Endothelial cell (in vitro differentiated cells): ENCODE measurements around the gene CSNK1G1. TPM values are rescaled to one million over a fixed set of nuclear protein-coding genes. Genes with fewer than 3 reads are reported as not detected.
"Not testable (repeated sequence)": the region's sequence is repeated elsewhere in the genome, so short reads cannot be mapped to it uniquely, and the experiment has no call there.

ENCODE experiments used
- DNase-seq: peaks from one replicate; pipeline ENCODE4 v3.0.0; 2021; ENCODE audit warnings: low spot score
- H3K27ac Mint-ChIP-seq: one replicate; pipeline ENCODE4 v1.8.0; 2021; ENCODE audit warnings: mixed read lengths, inconsistent platforms; ENCODE audit not compliant: unreplicated experiment
- H3K27me3 Mint-ChIP-seq: one replicate; pipeline ENCODE4 v1.8.0; 2021; ENCODE audit warnings: mild to moderate bottlenecking, moderate library complexity, mixed read lengths, inconsistent platforms; ENCODE audit not compliant: unreplicated experiment
- H3K36me3 Mint-ChIP-seq: one replicate; pipeline ENCODE4 v1.8.0; 2021; ENCODE audit warnings: mild to moderate bottlenecking, low read depth, mixed read lengths, inconsistent platforms; ENCODE audit not compliant: unreplicated experiment
- H3K4me1 Mint-ChIP-seq: one replicate; pipeline ENCODE4 v1.8.0; 2021; ENCODE audit warnings: mild to moderate bottlenecking, mixed read lengths, inconsistent platforms; ENCODE audit not compliant: unreplicated experiment
- H3K4me3 Mint-ChIP-seq: one replicate; pipeline ENCODE4 v1.8.0; 2021; ENCODE audit warnings: mild to moderate bottlenecking, mixed read lengths, inconsistent platforms; ENCODE audit not compliant: unreplicated experiment
- H3K9me3 Mint-ChIP-seq: one replicate; pipeline ENCODE4 v1.8.0; 2021; ENCODE audit warnings: mixed read lengths, inconsistent platforms; ENCODE audit not compliant: unreplicated experiment
- total RNA-seq: library from RNA; stranded (reverse); fragmentation: NEBNext Ultra II Directional; extraction: Animal tissue kit (Norgen Biotek cat#: 25700); gene quantifications from one replicate; pipeline ENCODE4 v1.2.1, GENCODE V29; 2021; ENCODE audit not compliant: unreplicated experiment
- TF ChIP-seq, protein P1 (sequence below): fragments of 200-600 bp; sonication (generic); IDR thresholded peaks from one replicate; pipeline ENCODE4 v1.5.0; 2021; ENCODE audit warnings: antibody characterized with exemption; ENCODE audit not compliant: unreplicated experiment

The CSNK1G1 gene
- total RNA-seq, 1 donor from 2014 or later = 22.9 TPM

DNA sequence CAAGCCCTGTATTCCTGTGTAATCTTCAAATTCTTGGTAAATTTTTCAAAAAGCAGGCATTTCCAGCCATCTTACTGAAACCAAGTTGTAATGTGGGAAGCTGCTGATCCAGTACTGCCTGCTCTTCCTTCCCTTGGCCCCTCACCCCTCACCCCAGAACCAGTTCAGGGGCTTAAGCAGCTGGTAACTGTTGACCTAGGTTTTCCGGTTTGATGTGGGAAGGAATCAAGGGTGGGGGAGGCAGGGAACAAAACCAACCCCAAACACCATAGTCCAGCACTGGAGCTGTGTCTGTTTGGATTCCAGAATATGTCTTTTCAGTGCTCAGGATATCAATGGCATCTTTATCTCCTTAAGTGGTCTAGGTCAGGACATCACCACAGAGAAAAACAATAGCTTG lies 233.5 kb downstream of the CSNK1G1 start:
- H3K27me3 Mint-ChIP-seq = peaks cover 2% of the 10 kb centered on the region
- H3K9me3 Mint-ChIP-seq = no peaks in the 10 kb centered on the region
- H3K27ac Mint-ChIP-seq = no peak overlapping the region
- H3K36me3 Mint-ChIP-seq = peaks cover 37% of the 10 kb centered on the region
- H3K4me3 Mint-ChIP-seq = no peak overlapping the region
- DNase-seq = no peak
- no peaks in the 10 kb centered on the region for H3K4me1 Mint-ChIP-seq
- TF ChIP-seq, protein P1, sequence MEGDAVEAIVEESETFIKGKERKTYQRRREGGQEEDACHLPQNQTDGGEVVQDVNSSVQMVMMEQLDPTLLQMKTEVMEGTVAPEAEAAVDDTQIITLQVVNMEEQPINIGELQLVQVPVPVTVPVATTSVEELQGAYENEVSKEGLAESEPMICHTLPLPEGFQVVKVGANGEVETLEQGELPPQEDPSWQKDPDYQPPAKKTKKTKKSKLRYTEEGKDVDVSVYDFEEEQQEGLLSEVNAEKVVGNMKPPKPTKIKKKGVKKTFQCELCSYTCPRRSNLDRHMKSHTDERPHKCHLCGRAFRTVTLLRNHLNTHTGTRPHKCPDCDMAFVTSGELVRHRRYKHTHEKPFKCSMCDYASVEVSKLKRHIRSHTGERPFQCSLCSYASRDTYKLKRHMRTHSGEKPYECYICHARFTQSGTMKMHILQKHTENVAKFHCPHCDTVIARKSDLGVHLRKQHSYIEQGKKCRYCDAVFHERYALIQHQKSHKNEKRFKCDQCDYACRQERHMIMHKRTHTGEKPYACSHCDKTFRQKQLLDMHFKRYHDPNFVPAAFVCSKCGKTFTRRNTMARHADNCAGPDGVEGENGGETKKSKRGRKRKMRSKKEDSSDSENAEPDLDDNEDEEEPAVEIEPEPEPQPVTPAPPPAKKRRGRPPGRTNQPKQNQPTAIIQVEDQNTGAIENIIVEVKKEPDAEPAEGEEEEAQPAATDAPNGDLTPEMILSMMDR = no peak

DNA sequence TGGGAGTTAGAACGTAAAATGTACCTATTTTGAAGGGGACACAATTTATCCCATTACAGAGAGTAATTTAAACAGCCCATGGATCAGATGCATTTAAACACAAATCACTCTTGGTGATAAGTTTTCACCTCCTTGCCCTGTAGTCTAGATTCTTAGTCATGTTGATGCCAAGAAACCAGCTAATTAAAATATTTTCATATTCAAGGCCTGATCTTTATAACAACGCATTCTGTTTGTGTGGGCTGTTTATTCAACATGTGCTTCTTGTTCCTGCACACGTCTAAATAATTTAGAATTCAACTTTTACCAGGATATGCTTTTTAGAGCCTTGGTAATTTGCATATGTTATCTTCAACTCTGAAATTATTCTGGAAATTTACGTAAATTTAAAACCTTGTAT lies 234.4 kb downstream of the CSNK1G1 start:
- H3K36me3 Mint-ChIP-seq = peaks cover 37% of the 10 kb centered on the region
- no peak for DNase-seq
- no peaks in the 10 kb centered on the region for H3K4me1 Mint-ChIP-seq
- peaks cover 2% of the 10 kb centered on the region for H3K27me3 Mint-ChIP-seq
- no peaks in the 10 kb centered on the region for H3K9me3 Mint-ChIP-seq
- TF ChIP-seq, protein P1 = no peak
- H3K4me3 Mint-ChIP-seq = no peak overlapping the region
- H3K27ac Mint-ChIP-seq = no peak overlapping the region

DNA sequence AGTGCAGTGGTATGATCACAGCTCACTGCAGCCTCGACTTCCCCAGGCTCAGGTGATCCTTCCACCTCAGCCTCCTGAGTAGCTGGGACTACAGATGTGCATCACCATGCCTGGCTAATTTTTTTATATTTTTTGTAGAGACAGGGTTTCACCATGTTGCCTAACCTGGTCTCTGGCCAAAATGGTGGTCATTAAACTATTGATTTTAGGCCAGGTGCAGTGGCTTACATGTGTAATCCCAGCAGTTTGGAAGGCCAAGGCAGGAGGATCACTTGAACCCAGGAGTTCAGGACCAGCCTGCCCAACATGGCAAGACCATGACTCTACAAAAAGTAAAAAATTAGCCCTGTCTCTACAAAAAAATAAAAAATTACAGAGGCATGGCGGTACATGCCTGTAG lies 235.7 kb downstream of the CSNK1G1 start:
- DNase-seq, H3K4me1 Mint-ChIP-seq, H3K9me3 Mint-ChIP-seq, H3K4me3 Mint-ChIP-seq, H3K27me3 Mint-ChIP-seq, H3K27ac Mint-ChIP-seq: not testable (repeated sequence)
- peaks cover 31% of the 10 kb centered on the region for H3K36me3 Mint-ChIP-seq

DNA sequence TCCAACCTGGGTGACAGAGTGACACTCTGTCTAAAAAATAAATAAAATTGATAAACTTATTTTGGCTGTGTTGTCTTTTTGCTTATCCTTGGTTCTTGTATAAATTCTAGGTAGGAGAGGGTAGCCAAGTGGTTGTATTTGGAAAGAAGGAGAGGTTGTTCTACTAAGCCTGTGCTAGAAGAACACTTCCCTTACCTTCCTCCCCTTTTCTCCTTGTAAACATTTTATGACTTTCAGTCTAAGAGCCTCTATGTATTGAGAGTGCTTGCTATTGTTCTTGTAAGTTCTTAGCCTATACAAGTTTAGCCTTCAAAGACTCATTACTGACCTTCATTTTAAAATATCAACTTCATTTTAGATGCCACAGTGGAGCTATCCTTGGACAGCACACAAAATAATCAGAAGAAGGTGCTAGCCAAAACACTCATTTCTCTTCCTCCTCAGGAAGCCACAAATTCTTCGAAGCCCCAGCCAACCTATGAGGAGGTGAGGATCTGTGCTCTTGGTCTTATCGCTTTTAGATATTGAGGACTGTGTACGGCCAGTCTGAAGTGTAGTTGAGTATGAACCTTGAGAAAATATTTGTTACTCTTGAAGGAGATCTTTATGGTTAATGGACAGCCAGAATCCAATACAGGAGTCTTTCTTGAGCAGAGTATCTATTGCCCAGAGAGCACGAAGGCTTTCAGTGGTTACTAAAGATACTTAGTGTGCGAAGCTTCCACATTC lies 238.1 kb downstream of the CSNK1G1 start:
- H3K27ac Mint-ChIP-seq = no peak overlapping the region
- TF ChIP-seq, protein P1 = no peak
- no peak overlapping the region for H3K4me3 Mint-ChIP-seq
- no peaks in the 10 kb centered on the region for H3K27me3 Mint-ChIP-seq
- no peaks in the 10 kb centered on the region for H3K9me3 Mint-ChIP-seq
- no peak for DNase-seq
- peaks cover 9% of the 10 kb centered on the region for H3K4me1 Mint-ChIP-seq
- H3K36me3 Mint-ChIP-seq = peaks cover 37% of the 10 kb centered on the region

Other genes starting within 250 kb of the CSNK1G1 start
- 0.41 TPM for gene SNX22, start 204.4 kb downstream of the CSNK1G1 start, total RNA-seq
- 589 TPM for gene PPIB, start 193.2 kb downstream of the CSNK1G1 start, total RNA-seq
- gene PCLAF, start 25.3 kb upstream of the CSNK1G1 start, total RNA-seq = 7.0 TPM
- 46.1 TPM for gene TRIP4, start 31.7 kb upstream of the CSNK1G1 start, total RNA-seq
- gene ZNF609, start 104.4 kb upstream of the CSNK1G1 start, total RNA-seq = 41.2 TPM